Keratinocyte (primary cell): ENCODE measurements around the gene GLE1. TPM values are rescaled to one million over a fixed set of nuclear protein-coding genes. Genes with fewer than 3 reads are reported as not detected.

Source experiments
- DNase-seq: peaks from one replicate; pipeline ENCODE4 v3.0.0-alpha.2; 2011; ENCODE audit warnings: low read depth, missing footprints, low spot score
- FAIRE-seq: peaks from 2 replicates; lab custom pipeline; 2011; peaks lifted over from hg19 to GRCh38; lab: Jason Lieb, UNC
- H2AFZ ChIP-seq: 2 replicates; pipeline ENCODE4 v1.6.0; 2012; ENCODE audit warnings: low read length, control low read depth, inconsistent platforms; ENCODE audit not compliant: control insufficient read depth
- H3K27ac ChIP-seq: 2 replicates; pipeline ENCODE4 v1.5.1; 2011; ENCODE audit warnings: low read length; ENCODE audit not compliant: control insufficient read depth, insufficient read depth
- H3K27me3 ChIP-seq: 3 replicates; pipeline ENCODE4 v1.6.0; 2011; ENCODE audit warnings: low read length; ENCODE audit not compliant: control insufficient read depth, insufficient read depth; ENCODE audit errors: extremely low read depth
- H3K36me3 ChIP-seq, 2 experiments: 2 replicates in 1 of 2; 3 replicates in 1 of 2; pipeline ENCODE4 v1.5.1; 2011; ENCODE audit warnings: low read length in 2 of 2, mild to moderate bottlenecking in 1 of 2; ENCODE audit not compliant: control insufficient read depth in 2 of 2, insufficient read depth in 2 of 2; ENCODE audit errors: extremely low read depth in 1 of 2
- H3K4me1 ChIP-seq: 3 replicates; pipeline ENCODE4 v1.5.1; 2011; ENCODE audit warnings: low read length; ENCODE audit not compliant: control insufficient read depth, insufficient read depth; ENCODE audit errors: extremely low read depth
- H3K4me2 ChIP-seq: 3 replicates; pipeline ENCODE4 v1.6.0; 2011; ENCODE audit warnings: low read depth, low read length; ENCODE audit not compliant: control insufficient read depth, insufficient read depth; ENCODE audit errors: extremely low read depth
- H3K4me3 ChIP-seq, 3 experiments: fragments of 200-600 bp in 1 of 3; sonication (generic) in 1 of 3; 2 replicates in 2 of 3; 3 replicates in 1 of 3; pipeline ENCODE4 v1.5.1; 2011 to 2016; ENCODE audit warnings: low read length in 3 of 3, mild to moderate bottlenecking in 3 of 3, control low read depth in 2 of 3, inconsistent platforms in 1 of 3, low read depth in 1 of 3, mixed read lengths in 1 of 3, mixed run types in 1 of 3, moderate library complexity in 1 of 3; ENCODE audit not compliant: control insufficient read depth in 2 of 3, insufficient read depth in 2 of 3; ENCODE audit errors: extremely low read depth in 1 of 3
- H3K79me2 ChIP-seq: 2 replicates; pipeline ENCODE4 v1.6.0; 2012; ENCODE audit warnings: low read length; ENCODE audit not compliant: control insufficient read depth, insufficient read depth
- H3K9ac ChIP-seq: 3 replicates; pipeline ENCODE4 v1.6.0; 2011; ENCODE audit warnings: low read length; ENCODE audit not compliant: control insufficient read depth, insufficient read depth; ENCODE audit errors: extremely low read depth
- H3K9me1 ChIP-seq: 3 replicates; pipeline ENCODE4 v1.6.0; 2011; ENCODE audit warnings: low read length; ENCODE audit not compliant: control insufficient read depth, insufficient read depth; ENCODE audit errors: extremely low read depth
- H3K9me3 ChIP-seq: 2 replicates; pipeline ENCODE4 v1.5.1; 2012; ENCODE audit warnings: low read depth, low read length; ENCODE audit not compliant: control insufficient read depth
- H4K20me1 ChIP-seq: 3 replicates; pipeline ENCODE4 v1.6.0; 2011; ENCODE audit warnings: low read length; ENCODE audit not compliant: control insufficient read depth, insufficient read depth; ENCODE audit errors: extremely low read depth
- CTCF ChIP-seq, 3 experiments: IDR thresholded peaks in 1 of 3; conservative IDR thresholded peaks in 1 of 3; optimal IDR thresholded peaks in 1 of 3; 2 replicates in 2 of 3; 3 replicates in 1 of 3; pipeline versions ENCODE3 to v1.5.1; 2011; ENCODE audit warnings: low read length in 3 of 3, mild to moderate bottlenecking in 3 of 3, moderate library complexity in 2 of 3, control low read depth in 1 of 3, inconsistent platforms in 1 of 3; ENCODE audit not compliant: insufficient read depth in 2 of 3; ENCODE audit errors: extremely low read depth in 1 of 3
- EZH2 ChIP-seq: IDR thresholded peaks from one replicate; pipeline ENCODE4 v1.6.1; 2012; ENCODE audit warnings: inconsistent platforms, mild to moderate bottlenecking, low read length, moderate library complexity
- dilution Hi-C: fragments of 300-500 bp; cut with MboI; formaldehyde crosslinking; loops from one replicate; pipeline ENCODE4 v1.7.0; 2020; ENCODE audit warnings: low sequenced_read_pairs; ENCODE audit not compliant: extremely low pct_ligation_motif_present
- polyA plus RNA-seq, 5 experiments: library from polyadenylated mRNA; depleted of rRNA in 3 of 5; stranded (reverse) in 3 of 5; stranded (forward) in 1 of 5; unstranded in 1 of 5; fragments of >200 nt; gene quantifications; 1 replicate in 1 of 5; 2 replicates in 3 of 5; 3 replicates in 1 of 5; pipeline versions ENCODE4 v1.2.1 to v1.2.3, GENCODE V29; 2011 to 2012; ENCODE audit warnings: missing spikeins in 2 of 5, low read depth in 1 of 5, low replicate concordance in 1 of 5

GLE1 gene
- polyA plus RNA-seq, 1 donor (not counting 4 experiments of a cell fraction or from before 2014, with no cell fraction given), result 28.3 TPM

- DNase-seq, result no peak
Measured at GRCh38 chr9:128556276-128556675, 51.8 kb downstream of the GLE1 start.

GRCh38 chr9:128556926-128557634 is 52.6 kb downstream of the GLE1 start:
- FAIRE-seq, result no peak
- peaks cover 22% of the 10 kb centered on the region for H4K20me1 ChIP-seq
- no peak overlapping the region for H3K4me2 ChIP-seq

More at GRCh38 chr9:128556276-128556675, 51.8 kb downstream of the GLE1 start:
- no peak for FAIRE-seq
- H3K27ac ChIP-seq, result no peak overlapping the region
- H3K4me3 ChIP-seq, result no peak overlapping the region
- peak overlapping the region; percentile 9 for H3K4me2 ChIP-seq
- H3K4me1 ChIP-seq, result peaks cover 52% of the 10 kb centered on the region
- H3K36me3 ChIP-seq, result no peaks in the 10 kb centered on the region
- H4K20me1 ChIP-seq, result peaks cover 22% of the 10 kb centered on the region
- no peak for TF ChIP-seq EZH2
- no peak for TF ChIP-seq CTCF (optimal IDR thresholded peaks at IDR 0.05 in 1 of 3, IDR thresholded peaks at IDR 0.05 in 1 of 3, conservative IDR thresholded peaks at IDR 0.05 in 1 of 3; ENCODE audit: extremely low read depth in 1 of 3, insufficient read depth in 2 of 3, low read length in 3 of 3)
- no peaks in the 10 kb centered on the region for H3K9me3 ChIP-seq
- H3K9me1 ChIP-seq, result no peaks in the 10 kb centered on the region
- H3K79me2 ChIP-seq, result peaks cover 73% of the 10 kb centered on the region
- no peak overlapping the region for H2AFZ ChIP-seq
- dilution Hi-C loops, result no loop called here
- no peak overlapping the region for H3K9ac ChIP-seq
- no peaks in the 10 kb centered on the region for H3K27me3 ChIP-seq

More at GRCh38 chr9:128556926-128557634, 52.6 kb downstream of the GLE1 start:
- dilution Hi-C loops, result no loop called here
- no peak overlapping the region for H2AFZ ChIP-seq
- no peaks in the 10 kb centered on the region for H3K27me3 ChIP-seq
- H3K9ac ChIP-seq, result no peak overlapping the region
- H3K79me2 ChIP-seq, result peaks cover 79% of the 10 kb centered on the region
- no peak for DNase-seq
- H3K4me3 ChIP-seq, result no peak overlapping the region
- H3K36me3 ChIP-seq, result no peaks in the 10 kb centered on the region
- no peaks in the 10 kb centered on the region for H3K9me1 ChIP-seq
- peaks cover 46% of the 10 kb centered on the region for H3K4me1 ChIP-seq
- H3K9me3 ChIP-seq, result no peaks in the 10 kb centered on the region
- no peak overlapping the region for H3K27ac ChIP-seq
- no peak for TF ChIP-seq CTCF (optimal IDR thresholded peaks at IDR 0.05 in 1 of 3, IDR thresholded peaks at IDR 0.05 in 1 of 3, conservative IDR thresholded peaks at IDR 0.05 in 1 of 3; ENCODE audit: extremely low read depth in 1 of 3, insufficient read depth in 2 of 3, low read length in 3 of 3)
- no peak for TF ChIP-seq EZH2
